ENCODE measurements around the gene AFP. TPM values are rescaled to one million over a fixed set of nuclear protein-coding genes. Genes with fewer than 3 reads are reported as not detected.

The AFP gene
- total and polyA plus RNA-seq, 2 experiments from 2014 or later, result 0.77 to 9.1 TPM

DNA sequence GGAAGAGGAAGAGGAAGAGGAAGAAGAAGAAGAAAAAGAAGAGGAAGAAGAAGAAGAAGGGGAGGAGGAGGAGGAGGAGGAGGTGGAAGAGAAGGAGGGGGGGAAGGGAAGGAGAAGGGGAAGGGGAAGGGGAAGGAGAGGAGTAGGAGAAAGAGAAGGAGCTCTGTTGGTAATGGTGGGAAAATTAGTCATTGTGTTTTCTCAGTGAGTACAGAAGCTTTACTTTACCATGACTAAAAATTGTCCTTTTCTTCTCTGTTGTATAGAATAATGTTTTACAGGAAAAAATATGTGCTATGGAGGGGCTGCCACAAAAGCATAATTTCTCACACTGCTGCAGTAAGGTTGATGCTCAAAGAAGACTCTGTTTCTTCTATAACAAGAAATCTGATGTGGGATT lies 49.6 kb downstream of the AFP start:
- no peaks in the 10 kb centered on the region for H3K27me3 ChIP-seq
- no peak overlapping the region for H3K27ac ChIP-seq
- no peaks in the 10 kb centered on the region for H3K4me1 ChIP-seq (ENCODE audit: low read depth)
- no peak for TF ChIP-seq CTCF (IDR thresholded peaks at IDR 0.05; ENCODE audit: low read depth, low read length)
- DNase-seq (ENCODE audit: low read depth in 1 of 2, low spot score in 1 of 2), result no peak
- H3K9me3 ChIP-seq (ENCODE audit: low read depth), result no peaks in the 10 kb centered on the region
- H3K36me3 ChIP-seq, result no peaks in the 10 kb centered on the region
- no peak overlapping the region for H3K4me3 ChIP-seq

DNA sequence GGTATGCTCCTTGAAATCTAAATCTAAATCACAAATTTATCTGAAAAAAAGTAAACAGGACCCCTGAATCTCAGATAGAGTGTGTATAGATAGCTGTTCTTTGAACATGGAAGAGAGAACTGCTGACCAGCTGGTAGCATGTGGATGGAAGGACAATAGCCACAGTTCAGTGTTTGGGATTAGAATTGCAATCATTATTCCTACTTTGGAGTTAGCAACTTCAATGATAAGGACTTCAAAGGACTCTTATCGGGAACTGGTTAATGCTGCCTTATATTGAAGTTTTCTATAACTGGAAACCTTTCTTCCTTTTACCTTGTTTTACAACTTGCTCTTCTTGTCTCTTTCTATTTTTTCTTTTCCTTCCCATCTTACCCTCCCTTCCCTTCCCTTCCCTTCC lies 50.5 kb downstream of the AFP start:
- H3K27ac ChIP-seq, result no peak overlapping the region
- no peak overlapping the region for H3K4me3 ChIP-seq
- H3K4me1 ChIP-seq (ENCODE audit: low read depth), result no peaks in the 10 kb centered on the region
- TF ChIP-seq CTCF (IDR thresholded peaks at IDR 0.05; ENCODE audit: low read depth, low read length), result no peak
- no peaks in the 10 kb centered on the region for H3K27me3 ChIP-seq
- no peaks in the 10 kb centered on the region for H3K9me3 ChIP-seq (ENCODE audit: low read depth)
- H3K36me3 ChIP-seq, result no peaks in the 10 kb centered on the region
- no peak for DNase-seq (ENCODE audit: low read depth in 1 of 2, low spot score in 1 of 2)

DNA sequence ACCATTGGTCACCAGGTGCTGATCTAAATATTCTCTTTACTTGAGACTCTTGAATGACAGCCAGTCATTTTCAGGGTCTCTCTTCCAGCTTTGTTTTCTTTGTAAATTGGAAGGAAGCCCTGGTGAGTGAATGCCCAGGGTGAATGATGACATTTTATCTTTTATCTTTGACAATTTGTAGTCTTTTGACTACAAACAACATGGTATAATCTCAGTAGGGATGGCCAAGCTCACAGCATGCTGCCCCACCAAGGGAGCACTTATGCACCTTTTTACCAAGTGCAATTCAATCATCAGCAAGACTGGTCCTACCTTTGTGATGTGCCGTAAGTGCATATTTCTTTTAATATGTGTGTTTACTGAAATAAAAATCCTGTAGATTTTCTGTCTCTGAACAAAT lies 51.2 kb downstream of the AFP start:
- TF ChIP-seq CTCF (IDR thresholded peaks at IDR 0.05; ENCODE audit: low read depth, low read length), result no peak
- Histone ChIP-seq H3K36me3 (no peaks in the 10 kb centered on the region), H3K27me3 (no peaks in the 10 kb centered on the region), H3K4me3 (no peak overlapping the region), H3K27ac (no peak overlapping the region), H3K9me3 (ENCODE audit: low read depth) (no peaks in the 10 kb centered on the region), H3K4me1 (ENCODE audit: low read depth) (no peaks in the 10 kb centered on the region)
- DNase-seq (ENCODE audit: low read depth in 1 of 2, low spot score in 1 of 2), result no peak

DNA sequence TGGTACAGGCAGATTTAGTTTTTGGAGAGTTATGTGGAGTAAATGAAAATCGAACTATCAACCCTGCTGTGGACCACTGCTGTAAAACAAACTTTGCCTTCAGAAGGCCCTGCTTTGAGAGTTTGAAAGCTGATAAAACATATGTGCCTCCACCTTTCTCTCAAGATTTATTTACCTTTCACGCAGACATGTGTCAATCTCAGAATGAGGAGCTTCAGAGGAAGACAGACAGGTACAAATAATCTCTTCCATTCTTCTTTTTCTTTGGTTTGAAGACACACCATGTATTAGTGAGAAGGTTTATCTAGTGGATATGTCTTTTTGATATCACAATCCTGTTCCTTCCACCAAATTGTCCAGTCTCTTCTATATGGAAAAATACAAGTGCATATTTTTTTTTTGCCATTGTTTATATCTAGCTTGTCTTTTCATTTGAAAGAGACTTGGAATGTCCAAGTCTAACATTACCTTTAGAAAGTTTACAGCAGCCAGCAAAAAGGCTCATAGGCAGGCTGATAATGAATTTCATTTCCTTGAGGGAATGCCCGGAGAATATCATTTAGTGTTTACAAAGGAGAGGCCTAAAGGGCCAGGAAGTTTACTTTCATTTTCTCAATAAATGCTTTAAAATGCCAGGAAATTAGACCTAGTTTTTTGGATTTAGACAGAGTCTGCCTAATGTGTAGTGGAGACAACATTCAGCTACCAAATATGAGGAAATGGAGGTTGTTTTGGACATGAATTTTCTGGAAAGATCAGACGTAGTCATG lies 64.2 kb downstream of the AFP start:
- Histone ChIP-seq H3K36me3 (no peaks in the 10 kb centered on the region), H3K27ac (no peak overlapping the region), H3K4me3 (no peak overlapping the region), H3K9me3 (ENCODE audit: low read depth) (no peaks in the 10 kb centered on the region), H3K4me1 (ENCODE audit: low read depth) (no peaks in the 10 kb centered on the region), H3K27me3 (no peaks in the 10 kb centered on the region)
- peak in 1 of 2 donors; percentile 14 for DNase-seq (ENCODE audit: low read depth in 1 of 2, low spot score in 1 of 2)
- TF ChIP-seq CTCF (IDR thresholded peaks at IDR 0.05; ENCODE audit: low read depth, low read length), result no peak

DNA sequence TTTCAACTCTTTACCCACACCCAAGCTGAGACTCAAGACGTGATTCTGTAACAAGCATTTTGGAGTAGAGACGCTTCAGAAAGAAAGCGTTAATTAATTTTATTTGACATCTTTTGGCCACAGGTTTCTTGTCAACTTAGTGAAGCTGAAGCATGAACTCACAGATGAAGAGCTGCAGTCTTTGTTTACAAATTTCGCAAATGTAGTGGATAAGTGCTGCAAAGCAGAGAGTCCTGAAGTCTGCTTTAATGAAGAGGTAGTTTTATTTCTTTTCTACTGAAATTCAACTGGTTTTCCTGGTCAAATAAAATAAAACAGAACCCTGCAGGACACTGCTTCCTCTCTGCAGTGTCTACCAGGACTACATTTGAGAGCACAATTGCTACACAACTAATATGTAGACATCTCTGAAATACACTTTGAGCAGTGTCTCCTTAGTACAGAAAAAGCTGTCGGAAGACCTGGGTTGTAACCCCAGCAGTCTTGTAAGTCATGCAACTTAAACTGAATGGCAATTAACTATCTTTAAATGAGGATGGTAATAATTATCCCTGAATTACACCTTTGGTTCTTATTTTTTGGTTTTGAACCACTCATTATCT lies 65.7 kb downstream of the AFP start:
- no peak for TF ChIP-seq CTCF (IDR thresholded peaks at IDR 0.05; ENCODE audit: low read depth, low read length)
- DNase-seq (ENCODE audit: low read depth in 1 of 2, low spot score in 1 of 2), result no peak

More for the DNA sequence above, 65.7 kb downstream of the AFP start:
- Histone ChIP-seq H3K27me3 (no peaks in the 10 kb centered on the region), H3K27ac (no peak overlapping the region), H3K36me3 (no peaks in the 10 kb centered on the region), H3K9me3 (ENCODE audit: low read depth) (no peaks in the 10 kb centered on the region), H3K4me3 (no peak overlapping the region), H3K4me1 (ENCODE audit: low read depth) (no peaks in the 10 kb centered on the region)
